ENCODE measurements around the gene OPN4. TPM values are rescaled to one million over a fixed set of nuclear protein-coding genes. Genes with fewer than 3 reads are reported as not detected.
"Not testable (repeated sequence)": the region's sequence is repeated elsewhere in the genome, so short reads cannot be mapped to it uniquely, and the experiment has no call there.

OPN4 gene
- total RNA-seq, 3 donors from 2014 or later = not detected

DNA sequence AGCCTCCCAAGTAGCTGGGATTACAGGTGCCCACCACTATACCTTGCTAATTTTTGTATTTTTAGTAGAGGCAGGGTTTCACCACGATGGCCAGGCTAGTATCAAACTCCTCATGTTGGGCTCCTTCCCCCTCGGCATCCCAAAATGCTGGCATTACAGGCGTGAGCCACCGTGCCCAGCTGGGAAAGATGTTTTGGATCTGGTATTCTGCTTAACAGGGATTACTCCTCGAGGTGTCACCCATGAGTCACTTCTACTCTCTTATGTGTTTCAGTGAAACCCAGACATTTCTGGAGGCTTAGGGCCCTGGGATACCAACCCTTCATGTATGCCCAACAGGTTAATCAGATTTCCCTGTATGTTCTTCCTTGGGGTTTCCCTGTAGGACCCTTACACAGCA lies 11.8 kb upstream of the OPN4 start:
- no peak for DNase-seq
- peaks cover 19% of the 10 kb centered on the region for H3K27me3 Mint-ChIP-seq (ENCODE audit: low read depth)
- peaks cover 10% of the 10 kb centered on the region for H3K4me1 Mint-ChIP-seq (ENCODE audit: low read depth)

GRCh38 chr10:86644152-86644793 lies 10.1 kb upstream of the OPN4 start:
- Mint-ChIP-seq H3K9me3 (peaks cover 12% of the 10 kb centered on the region), H3K27me3 (ENCODE audit: low read depth) (peaks cover 16% of the 10 kb centered on the region), H3K36me3 (ENCODE audit: insufficient read depth) (no peaks in the 10 kb centered on the region), H3K4me3 (no peak overlapping the region), H3K4me1 (ENCODE audit: low read depth) (peaks cover 10% of the 10 kb centered on the region)
- no peak for DNase-seq
- ATAC-seq = peak; percentile 28 to 64

More for the DNA sequence above, 11.8 kb upstream of the OPN4 start:
- H3K36me3 Mint-ChIP-seq (ENCODE audit: insufficient read depth) = no peaks in the 10 kb centered on the region
- peaks cover 12% of the 10 kb centered on the region for H3K9me3 Mint-ChIP-seq
- no peak overlapping the region for H3K4me3 Mint-ChIP-seq
- no peak for ATAC-seq

- Mint-ChIP-seq H3K27me3 (ENCODE audit: low read depth) (peaks cover 13% of the 10 kb centered on the region), H3K36me3 (ENCODE audit: insufficient read depth) (no peaks in the 10 kb centered on the region), H3K9me3 (peaks cover 11% of the 10 kb centered on the region), H3K4me1 (ENCODE audit: low read depth) (peaks cover 10% of the 10 kb centered on the region), H3K4me3 (no peak overlapping the region)
- DNase-seq (no peak), ATAC-seq (no peak)
Measured at GRCh38 chr10:86644794-86645445, 9.4 kb upstream of the OPN4 start.

DNA sequence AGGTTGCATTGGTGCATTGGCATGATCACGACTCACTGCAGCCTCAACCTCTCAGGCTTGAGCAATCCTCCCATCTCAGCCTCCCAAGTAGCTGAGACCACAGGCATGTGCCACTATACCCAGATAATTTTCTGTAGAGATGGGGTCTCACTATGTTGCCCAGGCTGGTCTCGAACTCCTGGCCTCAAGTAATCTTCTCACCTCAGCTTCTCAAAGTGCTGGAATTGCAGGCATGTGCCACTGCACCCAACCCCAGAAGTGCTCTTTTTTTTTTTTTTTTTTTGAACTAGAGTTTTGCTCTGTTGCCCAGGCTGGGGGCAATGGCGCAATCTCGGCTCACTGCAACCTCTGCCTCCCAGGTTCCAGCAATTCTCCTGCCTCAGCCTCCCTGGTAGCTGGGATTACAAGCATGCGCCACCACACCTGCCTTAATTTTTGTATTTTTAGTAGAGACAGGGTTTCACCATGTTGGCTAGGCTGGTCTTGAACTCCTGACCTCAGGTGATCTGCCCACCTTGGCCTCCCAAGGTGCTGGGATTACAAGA lies 8.7 kb upstream of the OPN4 start:
- H3K36me3 Mint-ChIP-seq (ENCODE audit: insufficient read depth); ATAC-seq; H3K4me3 Mint-ChIP-seq; H3K27me3 Mint-ChIP-seq (ENCODE audit: low read depth); DNase-seq; H3K9me3 Mint-ChIP-seq: not testable (repeated sequence)
- H3K4me1 Mint-ChIP-seq (ENCODE audit: low read depth) = peaks cover 10% of the 10 kb centered on the region

DNA sequence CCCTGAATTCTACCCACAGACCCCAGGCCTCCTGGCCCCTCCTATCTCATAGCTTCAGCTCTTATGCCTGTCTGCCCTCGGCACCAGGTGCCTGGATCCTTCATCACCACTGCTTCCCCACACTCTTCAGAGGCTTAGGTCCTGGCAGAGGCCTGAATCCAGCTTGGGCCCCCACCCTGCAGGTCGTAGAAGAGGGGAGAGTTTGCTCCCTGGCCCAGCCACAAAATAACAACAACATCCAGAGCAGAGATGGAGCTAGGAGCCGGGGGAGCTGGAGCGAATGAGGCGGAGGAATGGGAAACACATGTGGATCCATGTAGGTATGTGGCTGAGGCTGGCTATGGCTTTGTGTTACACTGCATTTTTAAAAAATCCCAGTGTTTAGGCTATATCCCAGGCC lies 7.8 kb upstream of the OPN4 start:
- Mint-ChIP-seq H3K4me1 (ENCODE audit: low read depth) (peaks cover 10% of the 10 kb centered on the region), H3K27me3 (ENCODE audit: low read depth) (peaks cover 6% of the 10 kb centered on the region), H3K4me3 (no peak overlapping the region), H3K36me3 (ENCODE audit: insufficient read depth) (no peaks in the 10 kb centered on the region), H3K9me3 (peaks cover 6% of the 10 kb centered on the region)
- DNase-seq (no peak), ATAC-seq (no peak)

- Mint-ChIP-seq H3K9me3 (peaks cover 2% of the 10 kb centered on the region), H3K27me3 (ENCODE audit: low read depth) (peaks cover 4% of the 10 kb centered on the region), H3K4me1 (ENCODE audit: low read depth) (peaks cover 10% of the 10 kb centered on the region), H3K4me3 (no peak overlapping the region), H3K36me3 (ENCODE audit: insufficient read depth) (no peaks in the 10 kb centered on the region)
- DNase-seq (no peak), ATAC-seq (no peak)
Measured at GRCh38 chr10:86646933-86647332, 7.4 kb upstream of the OPN4 start.

- no peak for ATAC-seq
- DNase-seq = no peak
- H3K36me3 Mint-ChIP-seq (ENCODE audit: insufficient read depth) = no peaks in the 10 kb centered on the region
- H3K4me1 Mint-ChIP-seq (ENCODE audit: low read depth) = peaks cover 10% of the 10 kb centered on the region
- H3K9me3 Mint-ChIP-seq = no peaks in the 10 kb centered on the region
- no peak overlapping the region for H3K4me3 Mint-ChIP-seq
- no peaks in the 10 kb centered on the region for H3K27me3 Mint-ChIP-seq (ENCODE audit: low read depth)
Measured at GRCh38 chr10:86647773-86648703, 6.3 kb upstream of the OPN4 start.

- DNase-seq = no peak
- ATAC-seq = no peak
- Mint-ChIP-seq H3K4me3 (no peak overlapping the region), H3K27me3 (ENCODE audit: low read depth) (no peaks in the 10 kb centered on the region), H3K36me3 (ENCODE audit: insufficient read depth) (no peaks in the 10 kb centered on the region), H3K4me1 (ENCODE audit: low read depth) (peaks cover 2% of the 10 kb centered on the region), H3K9me3 (no peaks in the 10 kb centered on the region)
Measured at GRCh38 chr10:86648704-86649427, 5.5 kb upstream of the OPN4 start.

DNA sequence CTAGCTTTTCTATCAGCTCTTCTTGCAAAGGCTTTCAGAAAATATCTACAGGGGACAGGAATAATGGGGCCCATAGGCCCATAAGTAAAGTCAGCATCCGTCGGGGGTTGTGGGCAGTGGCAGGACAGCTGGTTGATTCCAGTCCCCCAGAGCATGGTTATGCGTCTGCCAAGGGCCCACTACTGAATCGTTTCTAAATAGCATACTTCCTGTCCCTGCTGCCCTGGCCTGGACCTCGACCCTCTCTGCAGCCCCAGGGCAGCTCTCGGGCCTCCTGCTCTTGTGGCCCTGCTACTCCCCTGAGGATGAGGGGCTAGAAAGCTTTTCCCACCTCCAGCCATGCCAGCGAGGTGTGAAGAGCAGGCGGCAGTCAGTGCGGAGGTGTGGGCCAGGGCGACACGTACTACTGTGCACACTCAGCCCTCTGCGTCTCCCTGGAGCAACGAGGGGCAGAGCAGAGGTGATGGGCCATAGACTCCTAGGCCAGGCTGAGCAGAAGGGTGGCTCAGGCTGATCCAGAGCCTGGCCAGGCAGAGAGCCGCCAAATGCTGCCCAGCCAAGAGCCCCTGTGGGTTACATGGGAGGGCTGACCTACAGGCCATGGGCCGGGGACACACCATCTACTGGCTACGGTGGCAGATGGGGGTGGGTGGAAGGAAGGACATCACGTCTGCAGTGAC lies 4.7 kb upstream of the OPN4 start:
- DNase-seq (no peak), ATAC-seq (no peak)
- Mint-ChIP-seq H3K36me3 (ENCODE audit: insufficient read depth) (no peaks in the 10 kb centered on the region), H3K4me1 (ENCODE audit: low read depth) (no peaks in the 10 kb centered on the region), H3K27me3 (ENCODE audit: low read depth) (no peaks in the 10 kb centered on the region), H3K9me3 (no peaks in the 10 kb centered on the region), H3K4me3 (no peak overlapping the region)

DNA sequence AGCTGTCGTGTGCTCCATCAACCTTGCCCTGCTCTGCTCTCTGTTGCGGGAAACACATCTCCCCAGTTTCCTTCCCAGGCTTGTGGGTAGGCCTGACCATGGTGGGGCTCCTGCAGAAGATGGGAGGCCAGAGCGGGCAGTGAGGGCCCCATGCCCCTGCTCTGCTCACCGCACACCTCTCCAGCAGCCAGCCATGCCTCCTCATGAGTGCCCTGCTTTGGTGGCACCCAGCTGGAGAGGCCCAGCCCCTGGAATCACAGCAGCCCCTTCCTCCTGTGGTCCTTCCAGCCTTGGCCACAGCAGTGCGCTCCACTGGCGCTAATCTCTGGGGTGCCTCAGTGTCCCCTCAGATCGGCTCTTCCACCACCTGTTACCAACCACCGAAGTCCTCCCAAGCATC lies 4.2 kb upstream of the OPN4 start:
- no peak for DNase-seq

DNA sequence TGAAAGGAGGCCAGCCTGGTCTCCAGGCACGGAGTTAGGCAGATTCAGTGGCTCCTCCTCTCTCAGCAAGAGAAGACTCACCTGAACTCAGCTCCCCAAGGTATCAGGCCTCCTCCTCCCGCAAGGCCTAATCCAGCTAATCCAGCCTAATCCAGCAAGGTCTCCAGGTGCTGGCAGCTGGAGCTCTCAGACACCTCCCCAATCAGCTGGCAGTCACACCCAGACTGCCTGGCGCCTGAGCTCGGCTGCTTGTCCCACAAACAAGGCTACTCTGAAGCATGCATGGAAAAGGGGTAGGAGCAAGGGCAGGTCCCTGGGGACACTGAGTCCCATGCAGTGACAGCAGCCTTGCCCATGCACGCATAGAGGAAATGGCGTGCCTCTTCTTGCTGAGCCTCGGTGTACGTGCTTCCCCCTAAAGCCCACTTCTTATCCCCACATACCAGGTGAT lies 3.3 kb upstream of the OPN4 start:
- no peaks in the 10 kb centered on the region for H3K36me3 Mint-ChIP-seq (ENCODE audit: insufficient read depth)
- no peak overlapping the region for H3K4me3 Mint-ChIP-seq
- DNase-seq = no peak
- H3K27me3 Mint-ChIP-seq (ENCODE audit: low read depth) = no peaks in the 10 kb centered on the region
- no peaks in the 10 kb centered on the region for H3K9me3 Mint-ChIP-seq
- no peaks in the 10 kb centered on the region for H3K4me1 Mint-ChIP-seq (ENCODE audit: low read depth)
- ATAC-seq = no peak

More for the DNA sequence above, 4.2 kb upstream of the OPN4 start:
- Mint-ChIP-seq H3K4me1 (ENCODE audit: low read depth) (no peaks in the 10 kb centered on the region), H3K27me3 (ENCODE audit: low read depth) (no peaks in the 10 kb centered on the region), H3K36me3 (ENCODE audit: insufficient read depth) (no peaks in the 10 kb centered on the region), H3K4me3 (no peak overlapping the region), H3K9me3 (no peaks in the 10 kb centered on the region)
- no peak for ATAC-seq

DNA sequence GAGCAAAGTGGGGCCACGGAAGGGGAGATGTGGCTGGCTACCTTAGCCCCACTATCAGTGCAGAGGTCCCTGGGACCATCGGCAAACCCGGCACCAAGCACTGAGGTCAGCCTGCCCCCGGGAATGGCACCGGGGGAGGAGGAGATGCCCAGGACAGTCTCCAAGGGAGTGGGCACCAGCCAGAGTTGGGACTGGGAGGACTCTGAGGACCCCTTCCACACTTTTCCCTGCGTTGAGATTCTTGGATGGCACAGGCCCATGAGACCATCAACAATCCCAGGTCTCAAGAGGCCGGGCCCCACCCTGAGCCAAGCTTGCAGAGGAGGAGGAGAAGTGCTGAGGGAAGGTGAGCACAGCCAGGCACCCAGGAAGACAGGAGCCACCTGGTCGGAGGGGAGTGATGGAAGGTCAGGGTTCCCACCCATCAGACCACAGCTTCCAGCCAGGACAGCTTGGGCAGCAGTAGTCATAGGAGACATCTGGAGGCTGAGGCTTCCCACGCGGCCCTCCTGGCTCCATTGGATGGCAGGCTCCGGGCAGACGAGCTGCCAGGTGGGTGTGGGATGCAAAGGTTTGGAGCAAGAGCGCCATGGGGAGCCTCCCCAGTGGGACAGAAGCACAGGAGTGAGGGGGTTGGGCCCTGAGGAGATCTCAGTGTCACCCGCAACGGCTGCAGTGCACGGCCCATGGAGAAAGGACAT lies 2.6 kb upstream of the OPN4 start:
- Mint-ChIP-seq H3K36me3 (ENCODE audit: insufficient read depth) (no peaks in the 10 kb centered on the region), H3K4me3 (no peak overlapping the region), H3K9me3 (no peaks in the 10 kb centered on the region), H3K4me1 (ENCODE audit: low read depth) (no peaks in the 10 kb centered on the region), H3K27me3 (ENCODE audit: low read depth) (no peaks in the 10 kb centered on the region)
- ATAC-seq (no peak), DNase-seq (no peak)
